Uterus (tissue), 4 donors: Measurements from ENCODE around the gene DNAJB5. TPM values are rescaled to one million over a fixed set of nuclear protein-coding genes. Genes with fewer than 3 reads are reported as not detected.

Experiments used
- DNase-seq, 2 donors: peaks; one replicate each; pipeline ENCODE4 v3.0.0-alpha.2; 2019 to 2020
- H3K27ac ChIP-seq, 2 donors: fragments of 200-600 bp; sonication (generic); 1 replicate in 1 of 2; 2 replicates in 1 of 2; pipeline ENCODE4 v1.5.1; 2016 to 2018
- H3K27me3 ChIP-seq, 2 donors: fragments of 200-600 bp; sonication (generic); one replicate each; pipeline ENCODE4 v1.5.1; 2018 to 2019; ENCODE audit warnings: control low read depth in 1 of 2
- H3K36me3 ChIP-seq, 2 donors: fragments of 200-600 bp; sonication (generic); one replicate each; pipeline ENCODE4 v1.5.1; 2019; ENCODE audit warnings: control low read depth in 1 of 2
- H3K4me1 ChIP-seq, 2 donors: fragments of 200-600 bp; sonication (generic); one replicate each; pipeline ENCODE4 v1.5.1; 2018 to 2019; ENCODE audit warnings: control low read depth in 1 of 2
- H3K4me3 ChIP-seq, 2 donors: fragments of 200-600 bp; sonication (generic); 1 replicate in 1 of 2; 2 replicates in 1 of 2; pipeline ENCODE4 v1.5.1; 2018 to 2019; ENCODE audit warnings: mild to moderate bottlenecking in 1 of 2
- H3K9me3 ChIP-seq, 2 donors: fragments of 200-600 bp; sonication (generic); one replicate each; pipeline ENCODE4 v1.5.1; 2019; ENCODE audit warnings: control low read depth in 1 of 2
- CTCF ChIP-seq, 4 experiments: fragments of 200-600 bp in 2 of 4; fragments of 450-650 bp in 2 of 4; sonication (generic) in 2 of 4; IDR thresholded peaks; one replicate each; pipeline ENCODE4 v1.5.1; 2016 to 2019; ENCODE audit warnings: antibody characterized with exemption in 4 of 4, mild to moderate bottlenecking in 2 of 4, moderate library complexity in 1 of 4
- POLR2A ChIP-seq, 2 donors: fragments of 450-650 bp; IDR thresholded peaks; one replicate each; pipeline ENCODE4 v1.6.1; 2016; ENCODE audit warnings: antibody characterized with exemption in 2 of 2, mild to moderate bottlenecking in 1 of 2, moderate library complexity in 1 of 2
- intact Hi-C: fragments of 100-400 bp; cut with DNase I; formaldehyde crosslinking; loops from one replicate; pipeline ENCODE4 v1.15.1; 2023; ENCODE audit warnings: low total_unique reads
- total RNA-seq, 4 donors: library from RNA; depleted of rRNA in 3 of 4; stranded (reverse); fragments of >200 nt in 3 of 4; gene quantifications; one replicate each; pipeline versions ENCODE4 v1.1.0 to v1.2.4, GENCODE V29; 2014 to 2023
- donor health status: DM: yes; HTN: yes; CAD: no.

The DNAJB5 gene
- total RNA-seq, 4 donors from 2014 or later: 9.7 to 45.0 (median 25.1) TPM

GRCh38 chr9:34988218-34989002, 1.1 kb upstream of the DNAJB5 start:
- H3K9me3 ChIP-seq: no peaks in the 10 kb centered on the region
- DNase-seq: peak; percentile 30 to 32
- H3K27me3 ChIP-seq: no peaks in the 10 kb centered on the region
- intact Hi-C loops: loop anchor here (10.0 kb wide), 1 partner anchor 86 kb away; the partner anchor contains the start of genes FANCG and VCP
- no peaks in the 10 kb centered on the region for H3K36me3 ChIP-seq
- H3K4me1 ChIP-seq: peaks cover 6 to 24% of the 10 kb centered on the region in 2 donors
- H3K27ac ChIP-seq: peak overlapping the region; percentile 75 to 100
- no peak for TF ChIP-seq CTCF (IDR thresholded peaks at IDR 0.05)
- TF ChIP-seq POLR2A (IDR thresholded peaks at IDR 0.05): no peak
- peak overlapping the region; percentile 48 to 99 for H3K4me3 ChIP-seq

- Histone ChIP-seq H3K4me3 (peak overlapping the region; percentile 84 to 99), H3K27me3 (no peaks in the 10 kb centered on the region), H3K27ac (peak overlapping the region; percentile 90 to 100), H3K36me3 (no peaks in the 10 kb centered on the region), H3K9me3 (no peaks in the 10 kb centered on the region), H3K4me1 (peaks cover 6 to 25% of the 10 kb centered on the region in 2 donors)
- intact Hi-C loops: loop anchor here (10.0 kb wide), 1 partner anchor 85 kb away; the partner anchor contains the start of genes FANCG and VCP
- peak in 1 of 2 donors; percentile 6 for TF ChIP-seq POLR2A (IDR thresholded peaks at IDR 0.05)
- no peak for TF ChIP-seq CTCF (IDR thresholded peaks at IDR 0.05)
- DNase-seq: peak; percentile 74 to 81
Observed at GRCh38 chr9:34989946-34990635, 546 bp downstream of the DNAJB5 start.

- TF ChIP-seq POLR2A (IDR thresholded peaks at IDR 0.05): no peak
- TF ChIP-seq CTCF (IDR thresholded peaks at IDR 0.05): no peak
- H3K27me3 ChIP-seq: no peaks in the 10 kb centered on the region
- peak; percentile 28 to 30 for DNase-seq
- no peaks in the 10 kb centered on the region for H3K9me3 ChIP-seq
- H3K36me3 ChIP-seq: no peaks in the 10 kb centered on the region
- H3K27ac ChIP-seq: peak overlapping the region; percentile 90 to 100
- peaks cover 6 to 31% of the 10 kb centered on the region in 2 donors for H3K4me1 ChIP-seq
- H3K4me3 ChIP-seq: peak overlapping the region; percentile 84 to 99
- intact Hi-C loops: no loop called here
Observed at GRCh38 chr9:34990908-34991606, 1.5 kb downstream of the DNAJB5 start.

- Histone ChIP-seq H3K27me3 (no peaks in the 10 kb centered on the region), H3K27ac (peak overlapping the region; percentile 90 to 100), H3K4me1 (peaks cover 6 to 31% of the 10 kb centered on the region in 2 donors), H3K36me3 (no peaks in the 10 kb centered on the region), H3K9me3 (no peaks in the 10 kb centered on the region), H3K4me3 (no peak overlapping the region)
- intact Hi-C loops: no loop called here
- peak; percentile 43 to 58 for DNase-seq
- TF ChIP-seq CTCF (IDR thresholded peaks at IDR 0.05): peak in 1 of 4 experiments; percentile 1
- no peak for TF ChIP-seq POLR2A (IDR thresholded peaks at IDR 0.05)
Observed at GRCh38 chr9:34991607-34992375, 2.2 kb downstream of the DNAJB5 start.
